Lower lobe of right lung (tissue), 2 donors: ENCODE data around the gene STEAP1B. TPM values are rescaled to one million over a fixed set of nuclear protein-coding genes. Genes with fewer than 3 reads are reported as not detected.
A peak's percentile ranks its signal among the peaks of the same experiment; 100 is the strongest.
"Not testable (repeated sequence)": the region's sequence is repeated elsewhere in the genome, so short reads cannot be mapped to it uniquely, and the experiment has no call there.

Source experiments
- ATAC-seq, 2 donors: fragments of 200-7000 bp; cut with Tn5 transposase; one replicate each; pipeline ENCODE4 v1.9.1; 2020 to 2022; ENCODE audit warnings: mild to moderate bottlenecking in 2 of 2, moderate library complexity in 2 of 2
- DNase-seq: peaks from one replicate; pipeline ENCODE4 v3.0.0-alpha.2; 2020
- H3K27ac ChIP-seq: fragments of 200-600 bp; one replicate; pipeline ENCODE4 v1.8.0; 2022
- H3K27me3 ChIP-seq: fragments of 200-600 bp; one replicate; pipeline ENCODE4 v1.8.0; 2022; ENCODE audit warnings: low read depth
- H3K36me3 ChIP-seq: fragments of 200-600 bp; one replicate; pipeline ENCODE4 v1.8.0; 2022; ENCODE audit warnings: mild to moderate bottlenecking
- H3K4me1 ChIP-seq: fragments of 200-600 bp; one replicate; pipeline ENCODE4 v1.8.0; 2022
- H3K4me3 ChIP-seq: fragments of 200-600 bp; one replicate; pipeline ENCODE4 v1.8.0; 2022; ENCODE audit warnings: mild to moderate bottlenecking
- H3K9me3 ChIP-seq: fragments of 200-600 bp; one replicate; pipeline ENCODE4 v1.8.0; 2022
- intact Hi-C: fragments of 100-400 bp; cut with DNase I; formaldehyde crosslinking; loops from one replicate; pipeline ENCODE4 v1.11.0; 2022
- total RNA-seq: library from RNA; stranded (reverse); fragmentation: NEBNext Ultra II Directional; extraction: Animal tissue kit (Norgen Biotek cat#: 25700); gene quantifications from one replicate; pipeline ENCODE4 v1.2.1, GENCODE V29; 2021
- TF ChIP-seq, protein P1 (sequence below): fragments of 200-600 bp; IDR thresholded peaks from one replicate; pipeline ENCODE4 v1.8.0; 2022; ENCODE audit warnings: antibody characterized with exemption, mild to moderate bottlenecking
- donor health status: DM: no; HTN: yes; CAD: no; lungs with severe emphysema.

Gene STEAP1B
- total RNA-seq, 1 donor from 2014 or later, result 1.5 TPM

DNA sequence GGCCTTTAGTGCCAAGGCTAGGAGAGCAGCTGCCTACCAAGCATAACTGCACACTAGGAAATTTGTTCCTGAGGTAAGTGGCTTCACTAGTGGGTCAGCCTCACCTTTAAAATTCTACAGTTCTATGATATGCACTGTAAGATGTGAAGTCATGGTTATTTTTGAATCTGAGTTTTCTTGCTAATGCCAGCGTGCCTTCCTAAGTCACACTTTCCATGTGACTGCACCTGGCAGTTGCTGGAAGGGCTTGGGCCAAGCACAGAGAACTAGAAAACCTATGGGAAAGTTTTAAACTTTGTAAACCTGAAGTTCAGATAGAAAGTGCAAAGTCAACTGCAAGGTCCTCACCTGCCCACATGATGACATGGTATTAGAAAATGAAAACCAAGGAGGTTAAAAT is 42.5 kb downstream of the STEAP1B start:
- ATAC-seq (no peak), DNase-seq (no peak)
- Histone ChIP-seq H3K27ac (no peak overlapping the region), H3K4me1 (peaks cover 3% of the 10 kb centered on the region), H3K4me3 (no peak overlapping the region), H3K9me3 (no peaks in the 10 kb centered on the region), H3K27me3 (peaks cover 10% of the 10 kb centered on the region), H3K36me3 (no peaks in the 10 kb centered on the region)
- TF ChIP-seq, protein P1, sequence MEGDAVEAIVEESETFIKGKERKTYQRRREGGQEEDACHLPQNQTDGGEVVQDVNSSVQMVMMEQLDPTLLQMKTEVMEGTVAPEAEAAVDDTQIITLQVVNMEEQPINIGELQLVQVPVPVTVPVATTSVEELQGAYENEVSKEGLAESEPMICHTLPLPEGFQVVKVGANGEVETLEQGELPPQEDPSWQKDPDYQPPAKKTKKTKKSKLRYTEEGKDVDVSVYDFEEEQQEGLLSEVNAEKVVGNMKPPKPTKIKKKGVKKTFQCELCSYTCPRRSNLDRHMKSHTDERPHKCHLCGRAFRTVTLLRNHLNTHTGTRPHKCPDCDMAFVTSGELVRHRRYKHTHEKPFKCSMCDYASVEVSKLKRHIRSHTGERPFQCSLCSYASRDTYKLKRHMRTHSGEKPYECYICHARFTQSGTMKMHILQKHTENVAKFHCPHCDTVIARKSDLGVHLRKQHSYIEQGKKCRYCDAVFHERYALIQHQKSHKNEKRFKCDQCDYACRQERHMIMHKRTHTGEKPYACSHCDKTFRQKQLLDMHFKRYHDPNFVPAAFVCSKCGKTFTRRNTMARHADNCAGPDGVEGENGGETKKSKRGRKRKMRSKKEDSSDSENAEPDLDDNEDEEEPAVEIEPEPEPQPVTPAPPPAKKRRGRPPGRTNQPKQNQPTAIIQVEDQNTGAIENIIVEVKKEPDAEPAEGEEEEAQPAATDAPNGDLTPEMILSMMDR, result no peak
- intact Hi-C loops, result no loop called here

DNA sequence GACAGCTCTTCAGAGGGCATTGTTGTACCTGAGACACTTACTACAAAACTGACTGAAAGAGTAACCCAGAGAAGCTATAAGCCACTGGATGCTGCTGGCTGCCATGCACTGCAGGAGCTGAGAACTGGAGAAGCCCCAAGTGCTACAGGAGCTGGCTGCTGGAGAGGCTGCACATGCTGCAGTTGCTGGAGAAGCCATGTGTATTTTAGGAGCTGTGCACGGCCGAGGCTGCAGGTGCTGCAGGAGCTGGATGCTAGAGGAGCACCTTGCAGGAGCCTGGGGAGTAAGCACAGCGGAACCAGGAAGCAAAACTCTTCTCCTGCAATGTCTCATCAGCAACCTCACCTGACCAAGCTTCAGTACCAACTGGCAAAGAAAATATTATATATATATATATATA is 45.5 kb downstream of the STEAP1B start:
- peaks cover 10% of the 10 kb centered on the region for H3K27me3 ChIP-seq
- intact Hi-C loops, result no loop called here
- no peak overlapping the region for H3K4me3 ChIP-seq
- peaks cover 7% of the 10 kb centered on the region for H3K4me1 ChIP-seq
- TF ChIP-seq, protein P1, result no peak
- H3K27ac ChIP-seq, result no peak overlapping the region
- ATAC-seq, result no peak
- no peak for DNase-seq
- no peaks in the 10 kb centered on the region for H3K9me3 ChIP-seq
- H3K36me3 ChIP-seq, result no peaks in the 10 kb centered on the region

DNA sequence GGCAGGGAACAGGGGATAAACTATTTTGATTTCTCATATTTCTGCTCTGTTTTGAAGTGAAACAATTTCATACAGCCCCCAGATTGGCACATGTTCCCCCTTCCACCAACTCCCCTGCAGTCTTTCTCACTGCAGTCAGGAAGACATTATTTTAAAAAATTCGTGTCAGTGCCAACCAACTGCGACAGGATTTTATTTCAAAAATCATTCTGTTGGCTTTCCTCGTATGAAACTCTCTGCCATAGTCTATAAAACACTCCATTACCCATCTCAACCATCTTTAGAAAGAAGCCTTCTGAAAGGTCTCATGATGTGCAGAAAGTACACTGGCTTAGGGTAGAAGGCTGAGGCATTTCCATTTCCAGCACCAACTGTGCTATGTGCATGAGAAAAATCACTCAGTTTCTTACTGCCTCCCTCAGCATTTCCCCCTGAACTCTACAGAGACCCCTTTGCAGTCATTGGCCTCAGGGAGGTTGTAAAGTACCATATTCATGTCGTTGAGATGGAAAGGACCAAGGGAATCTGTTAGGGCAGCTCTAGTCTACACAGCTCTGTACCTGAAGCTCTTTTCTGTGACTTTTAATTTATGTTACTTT is 46.9 kb downstream of the STEAP1B start:
- intact Hi-C loops, result no loop called here
- Histone ChIP-seq H3K9me3 (no peaks in the 10 kb centered on the region), H3K4me3 (no peak overlapping the region), H3K4me1 (peaks cover 7% of the 10 kb centered on the region), H3K27me3 (peaks cover 10% of the 10 kb centered on the region), H3K36me3 (no peaks in the 10 kb centered on the region), H3K27ac (no peak overlapping the region)
- ATAC-seq (no peak), DNase-seq (no peak)
- TF ChIP-seq, protein P1, result no peak

DNA sequence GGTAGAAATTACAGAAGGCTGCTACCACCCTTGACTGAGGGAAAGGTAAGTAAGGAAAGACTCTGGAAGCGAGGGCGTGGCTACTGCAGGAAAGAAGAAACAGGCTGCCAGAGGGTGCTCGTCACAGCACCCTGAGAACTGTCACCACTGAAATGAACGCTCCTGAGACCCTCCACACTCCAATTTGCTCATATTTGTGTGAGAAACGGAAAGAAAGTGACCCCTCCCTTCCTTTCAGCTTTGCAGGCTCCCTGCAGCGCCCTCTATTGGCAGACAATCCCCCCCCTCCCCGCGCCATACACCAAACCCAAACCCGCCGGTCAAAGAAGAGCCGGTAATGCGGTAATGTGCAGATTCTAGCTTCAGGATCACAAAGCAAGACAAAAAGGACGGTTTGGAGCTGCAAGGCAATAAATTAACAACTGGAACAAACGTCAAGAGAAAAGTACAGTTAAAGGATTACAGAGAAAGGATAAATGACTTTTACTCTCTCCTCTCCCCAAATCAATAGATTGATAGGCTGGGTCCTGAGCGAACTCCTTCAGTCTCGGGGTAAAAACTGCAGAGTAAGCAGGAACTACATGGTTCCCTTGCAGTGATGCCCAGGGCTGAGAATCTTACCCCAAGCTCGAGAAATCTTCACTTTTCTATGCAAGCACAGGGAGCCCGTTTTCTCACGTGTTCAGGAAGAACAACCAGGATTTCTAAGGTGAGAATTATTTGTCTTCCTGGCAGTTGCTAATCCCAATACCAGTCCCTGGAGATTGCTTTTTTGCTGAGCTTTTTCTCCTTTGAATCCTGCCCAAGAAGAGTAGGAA is 47.6 kb downstream of the STEAP1B start:
- peak overlapping the region; percentile 24 for H3K4me3 ChIP-seq
- intact Hi-C loops, result no loop called here

DNA sequence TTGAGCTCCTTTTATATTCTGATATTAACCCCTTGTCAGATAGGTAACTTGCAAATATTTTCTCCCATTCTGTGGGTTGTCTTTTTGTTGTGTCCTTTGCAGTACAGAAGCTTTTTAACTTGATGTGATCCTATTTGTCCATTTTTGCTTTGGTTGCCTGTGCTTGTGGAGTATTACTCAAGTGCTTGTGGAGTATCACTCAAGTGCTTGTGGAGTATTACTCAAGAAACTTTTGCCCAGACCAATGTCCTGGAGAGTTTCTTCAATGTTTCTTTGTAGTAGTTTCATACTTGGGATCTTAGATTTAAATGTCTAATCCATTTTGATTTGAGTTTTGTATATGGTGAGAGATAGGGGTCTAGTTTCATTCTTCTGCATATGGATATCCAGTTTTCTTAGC is 50.0 kb downstream of the STEAP1B start:
- Histone ChIP-seq H3K27me3 (peaks cover 10% of the 10 kb centered on the region), H3K4me1 (peaks cover 21% of the 10 kb centered on the region)
- ATAC-seq, result peak in 1 of 2 donors; percentile 82
- H3K36me3 ChIP-seq, H3K9me3 ChIP-seq, intact Hi-C loops, DNase-seq, H3K4me3 ChIP-seq, H3K27ac ChIP-seq: not testable (repeated sequence)

More for the DNA sequence above, 47.6 kb downstream of the STEAP1B start:
- H3K27ac ChIP-seq, result no peak overlapping the region
- no peaks in the 10 kb centered on the region for H3K36me3 ChIP-seq
- TF ChIP-seq, protein P1, result peak; percentile 75
- H3K9me3 ChIP-seq, result no peaks in the 10 kb centered on the region
- DNase-seq (peak; percentile 61), ATAC-seq (peak; percentile 78 to 82)
- peaks cover 10% of the 10 kb centered on the region for H3K27me3 ChIP-seq
- peaks cover 7% of the 10 kb centered on the region for H3K4me1 ChIP-seq

DNA sequence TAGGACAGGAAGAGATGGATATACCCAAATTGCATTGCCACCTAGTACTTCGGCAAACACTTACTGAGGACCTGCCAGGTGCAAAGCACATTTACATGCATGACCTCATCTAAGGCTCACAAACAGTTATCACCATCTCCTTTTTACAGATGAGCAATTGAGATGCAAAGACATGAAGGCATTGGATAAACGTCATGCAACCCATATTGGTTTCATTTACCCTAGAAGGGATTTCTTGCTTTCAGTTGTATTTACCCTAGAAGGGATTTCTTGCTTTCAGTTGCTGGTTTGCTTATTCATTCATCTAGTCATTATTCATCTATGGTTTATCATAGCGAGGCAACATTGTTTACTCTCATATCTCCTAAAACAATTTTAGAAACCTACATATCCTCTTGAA is 52.2 kb downstream of the STEAP1B start:
- Histone ChIP-seq H3K27me3 (no peaks in the 10 kb centered on the region), H3K4me3 (no peak overlapping the region), H3K36me3 (no peaks in the 10 kb centered on the region), H3K27ac (no peak overlapping the region), H3K9me3 (no peaks in the 10 kb centered on the region), H3K4me1 (peaks cover 43% of the 10 kb centered on the region)
- DNase-seq, result no peak
- no peak for ATAC-seq
- intact Hi-C loops, result no loop called here
- TF ChIP-seq, protein P1, result no peak
